Measurements from ENCODE around the gene ITPKB.
"Not testable (repeated sequence)": the region's sequence is repeated elsewhere in the genome, so short reads cannot be mapped to it uniquely, and the experiment has no call there.

The ITPKB gene

GRCh38 chr1:226615876-226616275, 123.2 kb downstream of the ITPKB start:
- DNase-seq = no peak

GRCh38 chr1:226611980-226612379, 127.1 kb downstream of the ITPKB start:
- DNase-seq = not testable (repeated sequence)

DNA sequence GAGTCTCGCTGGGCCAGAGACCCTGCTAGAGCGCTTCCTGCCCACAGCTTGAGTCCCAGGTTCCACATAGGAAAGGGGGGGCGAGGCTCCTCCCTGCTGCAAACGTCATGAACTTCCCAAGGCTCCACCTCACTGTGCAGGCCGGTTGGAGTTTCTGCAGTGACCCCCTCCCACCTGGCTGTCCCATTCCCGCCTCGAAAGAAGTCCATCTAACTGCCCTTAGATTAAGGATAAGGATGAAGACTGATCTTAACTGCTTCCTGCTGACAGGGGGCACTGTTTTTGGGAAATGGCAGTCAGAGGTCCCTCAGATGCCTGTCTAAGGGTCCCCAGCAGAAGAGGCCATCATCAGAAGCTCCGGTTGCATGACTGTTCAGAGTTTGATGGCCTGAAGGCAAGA, 127.8 kb downstream of the ITPKB start:
- DNase-seq = no peak

DNA sequence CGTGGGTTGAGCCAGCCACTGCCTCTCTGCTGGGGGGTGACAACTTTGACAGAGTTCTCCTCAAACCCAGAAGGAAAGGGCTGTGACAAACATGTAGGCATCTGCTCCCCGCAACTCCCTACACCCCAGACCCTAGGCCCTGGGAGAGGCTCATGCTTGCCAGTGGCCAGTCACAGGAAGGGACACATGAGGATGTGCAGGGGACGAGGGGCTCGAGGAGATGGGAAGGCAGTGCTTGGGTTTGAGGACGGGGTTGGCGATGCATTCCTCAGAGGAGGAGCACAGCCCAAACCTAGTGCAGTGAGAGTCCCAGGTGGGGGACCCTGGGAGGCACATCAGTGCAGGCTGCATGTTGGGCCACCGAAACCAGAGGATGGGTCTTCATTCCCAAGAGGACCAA, 128.4 kb downstream of the ITPKB start:
- no peak for DNase-seq

DNA sequence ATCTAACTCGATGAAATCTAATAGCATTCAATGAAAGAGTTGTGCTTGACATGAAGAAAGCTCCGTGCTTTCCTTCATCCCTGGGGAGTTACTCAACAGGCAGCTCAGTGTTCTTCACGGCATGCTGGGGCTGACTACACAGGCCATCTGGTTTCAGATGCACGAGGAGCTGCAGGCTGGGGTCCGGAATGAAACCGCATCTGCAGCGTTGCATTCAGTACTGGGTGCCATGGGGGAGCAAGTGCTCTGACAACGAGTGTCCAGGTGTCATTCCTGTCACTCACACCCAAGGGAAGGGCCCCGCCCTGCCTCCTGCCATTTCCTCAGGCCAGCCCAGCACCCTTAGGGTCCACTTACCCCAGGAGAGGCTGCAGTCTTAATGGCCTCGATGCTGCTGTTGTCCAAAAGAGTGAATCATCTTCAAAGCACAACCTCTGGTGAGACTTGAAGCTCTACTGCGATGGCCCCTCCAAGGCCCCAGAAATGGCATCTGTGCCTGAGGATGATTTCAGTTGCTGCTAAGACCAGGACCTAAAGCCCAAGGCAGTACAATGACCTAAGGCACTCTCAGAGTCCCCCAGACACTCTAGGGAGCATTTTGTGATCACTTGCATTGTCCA, 129.1 kb downstream of the ITPKB start:
- no peak for DNase-seq

- DNase-seq = peak; percentile 45
Observed at GRCh38 chr1:226608699-226609505, 130.2 kb downstream of the ITPKB start.

GRCh38 chr1:226607821-226608220, 131.3 kb downstream of the ITPKB start:
- no peak for DNase-seq

GRCh38 chr1:226607268-226607660, 131.8 kb downstream of the ITPKB start:
- DNase-seq = no peak

- no peak for DNase-seq
Observed at GRCh38 chr1:226606311-226607267, 132.5 kb downstream of the ITPKB start.

DNA sequence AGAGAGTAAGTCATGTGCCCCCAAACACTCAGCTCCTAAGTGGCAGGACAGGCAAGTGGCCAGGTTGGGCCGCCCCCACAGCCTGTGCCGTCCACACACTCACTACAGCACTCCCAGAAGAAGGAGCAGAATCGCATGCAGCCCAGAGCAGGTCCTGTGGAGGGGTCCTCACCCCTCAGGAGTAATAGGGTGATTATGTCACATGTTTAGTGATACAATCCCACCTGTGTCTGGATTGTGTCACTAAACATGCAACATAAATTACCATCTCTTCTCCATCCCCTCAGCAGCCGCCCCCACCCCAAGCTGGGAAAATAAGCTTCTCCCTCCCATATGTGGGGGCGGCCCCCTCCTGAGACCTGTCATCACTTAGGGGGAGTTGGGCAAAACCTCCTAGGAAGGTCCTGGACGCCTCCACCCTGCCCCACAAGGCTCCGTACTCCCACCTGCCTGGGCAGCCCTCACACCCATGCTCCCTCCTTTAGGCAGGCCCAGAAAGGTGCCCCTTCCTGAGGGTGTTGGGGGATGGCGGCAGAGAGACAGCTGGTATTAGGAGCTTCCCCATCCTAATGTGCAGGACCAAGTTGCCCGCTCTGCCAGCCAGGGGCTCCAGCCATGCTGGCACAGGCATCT, 133.6 kb downstream of the ITPKB start:
- no peak for DNase-seq

DNA sequence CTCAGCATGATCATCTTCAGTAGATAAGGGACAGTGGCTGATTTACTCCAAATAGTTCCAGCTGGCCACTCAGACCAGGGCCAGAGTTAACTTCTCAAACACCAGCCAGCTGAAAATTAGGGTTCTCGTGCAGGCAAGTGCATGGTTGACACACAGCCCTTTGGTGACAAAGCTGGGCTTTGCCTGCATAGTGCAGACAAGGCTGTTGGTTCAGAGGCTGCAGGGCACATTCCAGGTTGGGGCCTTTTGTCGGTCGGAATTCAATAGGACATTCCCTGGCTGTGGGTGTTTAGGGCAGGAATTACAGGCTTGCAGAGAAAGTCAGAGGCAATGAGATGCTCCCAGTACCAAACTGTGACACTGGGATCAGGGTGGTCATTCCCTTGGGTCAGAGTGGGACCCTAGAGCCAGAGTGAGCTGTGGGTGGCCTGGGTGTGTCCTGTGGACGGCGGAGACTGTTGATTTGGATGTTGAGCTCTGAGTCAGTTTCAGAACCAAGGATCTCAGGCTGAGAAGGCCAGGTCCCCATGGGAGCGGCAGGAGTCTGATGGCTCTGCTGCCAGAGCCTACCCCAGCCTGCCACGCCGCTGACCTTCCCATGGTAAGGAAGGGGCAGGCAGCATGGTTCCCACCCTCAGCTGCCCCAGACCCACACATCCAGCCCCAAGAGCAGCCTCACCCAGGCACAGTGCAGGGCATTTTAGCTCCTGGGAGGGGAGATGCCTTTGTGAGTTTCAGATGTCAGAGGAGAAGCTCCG, 134.3 kb downstream of the ITPKB start:
- no peak for DNase-seq

GRCh38 chr1:226603858-226604559, 135.1 kb downstream of the ITPKB start:
- no peak for DNase-seq

- no peak for DNase-seq
Observed at GRCh38 chr1:226603022-226603857, 135.8 kb downstream of the ITPKB start.

- no peak for DNase-seq
Observed at GRCh38 chr1:226602186-226603021, 136.7 kb downstream of the ITPKB start.

GRCh38 chr1:226601456-226601855, 137.6 kb downstream of the ITPKB start:
- no peak for DNase-seq

DNA sequence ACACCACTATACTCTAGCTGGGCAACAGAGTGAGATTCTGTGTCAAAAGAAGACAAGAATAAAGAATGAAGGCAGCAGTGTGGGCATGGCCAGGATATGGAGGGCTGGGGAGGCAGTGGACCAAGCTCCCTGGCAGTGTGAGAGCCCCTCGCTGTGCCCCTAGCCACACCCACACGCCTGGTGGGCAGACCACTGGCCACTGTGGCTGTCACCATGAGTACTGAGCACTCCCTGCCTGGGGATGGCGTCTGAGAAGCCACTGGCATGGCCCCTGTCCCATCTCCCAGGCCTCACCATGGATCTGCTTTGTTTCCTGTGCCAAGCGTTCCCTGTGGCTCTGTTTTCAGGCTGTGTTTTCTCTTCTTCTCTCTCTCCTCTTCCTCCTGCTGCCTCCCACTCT, 138.8 kb downstream of the ITPKB start:
- no peak for DNase-seq

DNA sequence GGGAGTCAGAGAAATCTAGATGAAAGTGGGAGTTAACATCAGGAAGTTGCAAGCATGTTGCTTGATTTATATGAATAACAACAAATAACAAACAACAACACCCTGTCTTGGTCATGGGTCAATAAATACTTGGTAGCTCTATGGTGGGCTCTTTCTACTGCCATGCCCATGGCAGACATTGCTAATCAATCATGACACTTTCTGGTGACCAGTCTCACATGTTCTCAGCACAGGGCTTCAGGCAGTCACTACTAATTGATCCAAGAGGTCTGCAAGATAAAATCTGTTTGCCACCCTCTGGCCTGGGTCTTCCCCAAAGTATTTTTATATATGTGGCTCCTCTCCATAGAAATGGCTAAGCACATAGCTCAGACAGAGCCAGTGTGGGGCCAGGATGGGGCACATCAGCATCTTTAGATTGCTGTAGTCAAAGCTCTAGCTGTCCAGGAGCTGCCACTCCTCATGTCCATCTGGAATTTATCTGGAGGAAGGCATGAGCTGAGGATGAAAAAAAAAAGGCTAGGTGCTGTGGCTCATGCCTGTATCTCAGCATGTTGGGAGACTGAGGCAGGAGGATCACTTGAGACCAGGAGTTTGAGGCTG, 139.3 kb downstream of the ITPKB start:
- no peak for DNase-seq

DNA sequence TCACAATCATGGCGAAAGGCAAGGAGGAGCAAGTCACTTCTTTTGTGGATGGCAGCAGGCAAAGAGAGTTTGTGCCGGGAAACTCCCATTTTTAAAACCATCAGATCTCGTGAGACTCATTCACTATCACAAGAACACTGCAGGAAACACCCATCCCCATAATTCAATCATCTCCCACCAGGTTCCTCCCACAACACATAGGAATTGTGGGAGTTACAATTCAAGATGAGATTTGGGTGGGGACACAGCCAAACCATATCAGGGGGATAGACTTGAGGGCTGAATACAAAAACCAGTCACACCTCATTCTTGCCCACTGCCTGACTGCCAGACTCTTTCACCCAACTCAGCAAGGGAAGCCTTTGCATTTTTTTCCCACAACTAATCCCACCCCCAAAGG, 140.1 kb downstream of the ITPKB start:
- DNase-seq = not testable (repeated sequence)

GRCh38 chr1:226598455-226598849, 140.6 kb downstream of the ITPKB start:
- DNase-seq = no peak

Measured in activated CD4-positive, alpha-beta T cell treated with anti-CD3 and anti-CD28 coated beads for 1 hour (primary cell).